Stimulated activated CD4-positive, alpha-beta T cell treated with anti-CD3 and anti-CD28 coated beads, Interleukin-4, amount 100 ng/mL, for 4 hours (primary cell): Measurements from ENCODE around the gene SYMPK.
"Not testable (repeated sequence)": the region's sequence is repeated elsewhere in the genome, so short reads cannot be mapped to it uniquely, and the experiment has no call there.

Source experiments
- DNase-seq, 2 experiments: peaks; one replicate each; pipeline ENCODE4 v3.0.0-alpha.2; 2020

Gene SYMPK

GRCh38 chr19:45862564-45863334 lies at the start of gene SYMPK:
SYMPK (minus strand) TSS chr19:45863147; CDS start chr19:45854495, 8,652 bp downstream.
- peak; percentile 98 to 99 for DNase-seq

DNA sequence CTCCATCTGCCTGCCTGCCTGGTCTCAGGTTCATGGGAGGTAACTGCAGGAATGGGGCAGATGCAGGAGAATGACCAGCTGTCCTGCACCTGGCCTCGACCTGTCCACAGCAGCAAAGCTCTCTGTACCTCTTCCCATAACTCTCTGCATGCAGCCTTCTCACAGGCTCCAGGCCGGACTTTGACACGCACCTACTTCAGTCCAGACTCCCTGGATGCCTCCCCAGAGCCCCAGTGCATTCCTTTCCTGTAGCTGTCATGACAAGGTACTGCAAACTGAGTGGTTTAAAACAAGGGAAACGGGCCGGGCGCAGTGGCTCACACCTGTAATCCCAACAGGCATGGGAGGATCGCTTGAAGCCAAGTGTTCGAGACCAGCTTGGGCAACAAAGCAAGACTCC lies 48.3 kb upstream of the SYMPK start:
- no peak for DNase-seq

DNA sequence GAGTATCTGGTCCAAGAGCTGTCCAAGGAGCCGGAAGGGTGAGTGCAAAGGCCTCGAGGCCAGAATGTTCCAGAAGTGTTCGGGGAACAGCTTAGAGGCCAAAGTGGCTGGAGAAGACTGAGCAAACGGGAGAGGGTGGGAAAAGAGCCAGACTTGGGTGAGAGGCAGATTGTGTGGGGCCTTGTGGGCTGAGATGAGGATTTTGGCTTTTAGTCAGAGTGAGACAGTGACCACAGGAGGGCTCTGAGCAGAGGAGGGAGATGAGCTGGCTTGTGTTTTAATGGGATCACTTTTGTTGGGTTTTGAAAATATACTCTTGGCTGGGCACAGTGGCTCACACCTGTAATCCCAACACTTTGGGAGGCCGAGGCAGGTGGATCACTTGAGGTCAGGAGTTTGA lies 46.0 kb upstream of the SYMPK start:
- no peak for DNase-seq

DNA sequence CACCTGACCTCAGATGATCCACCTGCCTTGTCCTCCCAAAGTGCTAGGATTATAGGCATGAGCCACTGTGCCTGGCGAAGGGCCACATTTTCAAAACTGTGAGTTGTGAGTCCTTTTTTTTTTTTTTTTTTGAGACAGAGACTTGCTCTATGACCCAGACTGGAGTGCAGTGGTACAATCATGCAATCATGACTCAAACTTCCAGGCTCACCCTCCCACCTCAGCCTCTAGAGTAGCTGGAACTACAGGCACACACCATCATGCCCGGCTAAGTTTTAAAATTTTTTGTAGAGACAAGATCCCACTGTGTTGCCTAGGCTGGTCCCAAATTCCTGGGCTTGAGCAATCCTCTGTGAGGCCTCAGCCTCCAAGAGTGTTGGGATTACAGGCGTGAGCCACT lies 43.3 kb upstream of the SYMPK start:
- no peak for DNase-seq

GRCh38 chr19:45905011-45905410 lies 42.1 kb upstream of the SYMPK start:
- DNase-seq: no peak

- peak; percentile 98 to 100 for DNase-seq
These were observed 40.0 kb upstream of the SYMPK start for GRCh38 chr19:45902651-45903625.

- no peak for DNase-seq
These were observed 39.1 kb upstream of the SYMPK start, which contains the start of gene MYPOP for GRCh38 chr19:45901912-45902650. MYPOP (minus strand) TSS chr19:45902613; CDS start chr19:45901773, 840 bp downstream.

DNA sequence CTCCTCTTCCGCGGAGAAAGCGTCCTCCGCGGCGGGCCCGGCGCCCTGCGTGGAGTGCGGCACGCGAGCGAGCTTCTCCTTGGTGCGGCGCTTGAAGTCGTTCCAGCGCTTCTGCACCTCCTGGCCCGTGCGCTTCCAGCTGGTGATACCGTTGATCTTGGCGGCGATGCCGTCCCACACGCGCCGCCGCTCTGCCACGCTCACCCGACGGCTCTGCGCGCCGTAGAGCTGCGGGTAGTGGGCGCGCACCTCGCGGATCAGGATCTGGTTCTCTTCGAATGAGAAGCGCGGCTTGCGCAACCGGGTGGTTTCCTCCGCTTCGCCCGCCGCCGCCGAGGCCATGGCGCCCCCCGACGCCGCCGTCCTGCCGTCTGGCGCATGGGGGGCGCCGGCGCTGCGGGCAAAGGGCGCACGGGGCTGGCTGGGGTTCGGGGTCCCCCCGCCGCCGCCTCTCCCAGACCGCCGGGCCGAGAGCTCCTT lies 38.5 kb upstream of the SYMPK start:
- peak; percentile 21 to 32 for DNase-seq

DNA sequence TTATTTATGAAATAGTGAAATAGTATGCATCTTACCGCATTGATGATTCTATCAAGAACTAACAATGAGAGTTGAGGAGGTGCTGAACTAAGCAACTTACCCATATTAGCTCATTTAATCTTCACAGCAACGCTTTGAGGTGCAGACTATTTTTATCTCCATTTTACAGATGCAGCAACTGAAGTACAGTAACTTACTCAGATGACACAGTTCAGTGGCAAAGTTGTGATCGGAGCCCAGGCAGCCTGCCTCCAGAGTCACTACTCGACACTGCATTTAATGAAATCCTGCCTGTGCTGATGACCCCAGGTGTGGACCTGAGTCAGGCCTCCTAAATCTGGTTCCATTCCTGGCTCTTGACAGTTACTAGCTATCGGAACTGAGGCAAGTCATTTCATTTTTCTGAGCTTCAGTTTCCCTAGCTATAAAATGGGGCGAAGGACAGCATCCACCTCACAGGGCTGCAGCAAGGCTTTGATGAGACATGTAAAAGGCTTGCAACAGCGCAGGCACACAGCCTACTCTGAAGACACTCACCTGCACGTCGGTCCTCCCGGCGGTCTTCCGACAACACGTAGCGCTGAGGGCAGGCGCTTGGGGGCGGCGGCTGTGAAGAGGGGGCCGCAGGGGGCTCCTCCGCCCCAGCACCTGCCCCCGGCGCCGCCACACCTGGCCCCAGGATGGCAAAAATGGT lies 37.9 kb upstream of the SYMPK start:
- no peak for DNase-seq

- no peak for DNase-seq
These were observed 37.1 kb upstream of the SYMPK start for GRCh38 chr19:45899919-45900589.

- DNase-seq: no peak
These were observed 36.3 kb upstream of the SYMPK start for GRCh38 chr19:45899253-45899652.

- DNase-seq: no peak
These were observed 34.4 kb upstream of the SYMPK start for GRCh38 chr19:45897261-45897812.

DNA sequence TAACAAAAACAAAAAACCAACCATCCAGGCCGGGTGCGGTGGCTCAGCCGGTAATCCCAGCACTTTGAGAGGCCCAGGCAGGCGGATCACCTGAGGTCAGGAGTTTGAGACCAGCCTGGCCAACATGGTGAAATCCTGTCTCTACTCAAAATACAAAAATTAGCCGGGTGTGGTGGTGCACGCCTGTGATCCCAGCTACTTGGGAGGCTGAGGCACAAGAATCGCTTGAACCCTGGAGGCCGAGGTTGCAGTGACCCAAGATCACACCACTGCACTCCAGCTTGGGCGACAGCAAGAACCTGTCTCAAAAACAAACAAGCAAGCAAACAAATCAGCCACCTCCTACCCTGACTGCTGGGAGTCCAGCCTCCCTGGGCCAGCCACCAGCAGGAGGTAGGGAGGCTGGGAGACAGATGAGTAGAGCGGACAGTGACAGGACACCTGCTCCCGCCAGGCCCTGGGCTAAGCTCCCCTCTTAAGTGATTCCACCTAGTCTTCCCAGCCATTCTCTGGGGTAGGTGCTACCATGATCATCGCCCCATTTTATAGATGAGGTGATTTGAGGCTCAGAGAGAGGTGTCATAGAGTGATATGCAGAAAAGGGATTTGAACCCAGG lies 33.1 kb upstream of the SYMPK start:
- DNase-seq: not testable (repeated sequence)

DNA sequence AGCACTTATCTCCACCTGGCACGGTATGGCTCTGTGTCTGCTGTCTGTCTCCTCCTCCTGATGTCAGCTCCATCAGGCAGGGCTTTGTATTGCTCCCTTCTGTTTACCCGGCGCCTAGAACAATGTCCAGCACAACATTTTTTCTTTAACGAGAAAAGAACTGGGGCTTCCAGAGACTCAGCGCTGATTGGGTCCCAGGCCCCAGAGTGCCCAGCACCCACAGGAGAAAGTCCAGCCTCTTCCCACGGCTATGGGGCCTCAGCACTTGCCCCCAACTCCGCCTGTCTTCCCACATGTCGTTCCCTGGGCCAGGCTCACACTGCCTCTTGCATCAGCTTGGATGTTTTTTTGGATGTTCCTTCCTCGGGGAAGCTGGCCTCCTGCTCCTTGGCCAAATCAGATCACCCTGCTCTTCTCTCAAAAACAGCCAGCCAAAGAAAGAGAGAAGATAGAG lies 32.6 kb upstream of the SYMPK start:
- no peak for DNase-seq

DNA sequence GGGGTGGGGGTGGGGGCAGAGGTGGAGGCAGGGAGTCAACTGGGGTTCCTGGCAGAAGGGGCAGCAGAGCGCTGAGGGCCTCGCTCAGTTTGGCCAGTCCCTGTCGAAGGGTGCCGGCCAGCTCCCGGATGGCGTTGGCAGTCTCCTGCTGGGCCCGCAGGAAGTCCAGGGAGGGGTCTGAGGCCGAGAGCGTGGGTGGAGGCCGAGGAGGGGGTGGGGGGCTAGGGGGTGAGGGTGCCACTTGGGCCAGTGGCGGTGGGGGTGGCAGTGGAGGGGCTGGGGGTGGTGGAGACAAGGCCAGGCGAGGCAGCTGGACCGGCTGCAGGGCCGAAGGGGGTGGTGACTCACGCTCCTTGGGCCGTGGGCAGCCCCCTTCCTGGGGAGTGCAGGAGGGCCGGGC lies 27.9 kb upstream of the SYMPK start:
- DNase-seq: no peak

- no peak for DNase-seq
These were observed 26.4 kb upstream of the SYMPK start for GRCh38 chr19:45889210-45889885.

DNA sequence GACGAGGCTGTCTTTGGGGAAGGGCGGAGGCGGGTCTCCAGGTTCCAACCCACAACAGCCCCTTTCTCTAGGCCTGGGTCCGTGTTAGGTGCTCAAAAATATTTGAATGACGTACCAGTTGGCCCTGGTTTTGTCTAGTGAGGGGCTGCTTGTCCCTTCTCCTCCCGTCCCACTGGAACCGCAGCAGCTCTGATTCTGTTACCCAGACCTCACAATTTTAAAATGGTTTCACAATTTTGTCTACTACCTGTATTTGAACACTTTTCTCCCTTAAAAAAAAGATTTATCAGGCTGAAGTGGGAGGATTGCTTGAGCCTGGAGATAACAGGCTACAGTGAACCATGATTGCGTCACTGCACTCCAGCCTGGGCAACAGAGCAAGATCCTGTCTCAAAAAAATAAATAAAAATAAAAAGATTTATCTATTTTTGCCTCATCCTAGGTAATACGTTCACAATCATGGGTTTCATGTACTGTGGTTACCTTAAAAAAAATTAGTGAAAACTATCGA lies 24.3 kb upstream of the SYMPK start:
- DNase-seq: no peak

DNA sequence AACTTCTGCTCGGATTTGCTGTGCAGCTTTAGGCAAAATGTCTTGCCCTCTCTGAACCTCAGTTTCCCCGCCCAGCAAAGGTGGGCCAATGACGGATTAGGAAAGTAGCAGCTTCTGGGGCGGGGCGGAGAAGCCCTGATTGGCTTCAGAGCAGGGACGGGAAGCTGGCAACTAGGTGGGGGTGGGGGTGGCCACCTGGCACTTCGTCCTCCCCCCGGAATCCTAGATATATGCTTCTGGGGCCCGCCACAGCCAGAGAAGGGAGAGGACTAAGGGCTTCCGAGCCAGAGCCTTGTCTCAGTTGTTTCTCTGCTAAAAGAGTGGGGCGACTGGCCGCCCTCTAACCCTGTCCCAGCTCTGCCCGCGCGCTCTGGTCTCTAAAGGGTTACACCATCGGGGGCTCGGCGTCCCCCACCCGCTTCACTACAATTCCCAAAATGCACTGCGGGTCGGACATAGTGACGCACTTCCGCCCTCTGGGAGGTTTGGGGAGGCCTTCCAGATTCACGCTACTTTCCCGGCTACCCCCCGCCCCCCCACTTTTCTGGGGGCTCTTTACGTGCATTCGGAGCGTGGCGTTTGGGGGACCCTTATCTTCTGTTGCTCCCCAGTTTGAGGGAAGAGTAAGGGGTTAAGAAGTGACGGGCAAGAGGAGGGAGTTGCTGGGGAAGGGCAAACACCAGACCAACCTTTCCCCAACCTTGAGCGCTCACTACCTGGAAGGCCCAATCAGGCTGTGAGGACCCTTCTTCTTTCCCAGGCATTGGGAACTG lies 23.7 kb upstream of the SYMPK start:
- DNase-seq: peak; percentile 81 to 85
